H9 (cell line): ENCODE data around the gene CENPH. TPM values are rescaled to one million over a fixed set of nuclear protein-coding genes. Genes with fewer than 3 reads are reported as not detected.
A peak's percentile ranks its signal among the peaks of the same experiment; 100 is the strongest.
"Not testable (repeated sequence)": the region's sequence is repeated elsewhere in the genome, so short reads cannot be mapped to it uniquely, and the experiment has no call there.

Experiments used
- DNase-seq: peaks from one replicate; pipeline ENCODE4 v3.0.0-alpha.2; 2017
- H2AFZ ChIP-seq: one replicate; pipeline ENCODE4 v1.6.1; 2013; ENCODE audit warnings: mild to moderate bottlenecking, low read length, control low read depth, moderate library complexity
- H2AK5ac ChIP-seq: 2 replicates; pipeline ENCODE4 v1.6.1; 2013; ENCODE audit warnings: low read length, control low read depth, mixed read lengths; ENCODE audit not compliant: insufficient read length
- H2BK120ac ChIP-seq: one replicate; pipeline ENCODE4 v1.6.1; 2013; ENCODE audit warnings: low read depth, mild to moderate bottlenecking, low read length, control low read depth, inconsistent platforms; ENCODE audit not compliant: poor library complexity, severe bottlenecking
- H2BK12ac ChIP-seq: 2 replicates; pipeline ENCODE4 v1.6.1; 2013; ENCODE audit warnings: low read length, control low read depth, mixed read lengths, low read depth; ENCODE audit not compliant: insufficient read length
- H2BK15ac ChIP-seq: 2 replicates; pipeline ENCODE4 v1.6.1; 2013; ENCODE audit warnings: low read depth, low read length, control low read depth
- H2BK20ac ChIP-seq: one replicate; pipeline ENCODE4 v1.6.1; 2013; ENCODE audit warnings: low read depth, mild to moderate bottlenecking, low read length, control low read depth, inconsistent platforms; ENCODE audit not compliant: poor library complexity, severe bottlenecking
- H2BK5ac ChIP-seq: 2 replicates; pipeline ENCODE4 v1.6.1; 2013; ENCODE audit warnings: low read length, control low read depth, mixed read lengths; ENCODE audit not compliant: insufficient read length
- H3K14ac ChIP-seq: 2 replicates; pipeline ENCODE4 v1.6.1; 2013; ENCODE audit warnings: low read length, control low read depth; ENCODE audit not compliant: insufficient read depth
- H3K18ac ChIP-seq: 2 replicates; pipeline ENCODE4 v1.6.1; 2013; ENCODE audit warnings: low read depth, mild to moderate bottlenecking, mixed read lengths, low read length, control low read depth; ENCODE audit not compliant: insufficient read length
- H3K23ac ChIP-seq: 2 replicates; pipeline ENCODE4 v1.6.1; 2013; ENCODE audit warnings: low read length, control low read depth, mixed read lengths, low read depth; ENCODE audit not compliant: insufficient read length
- H3K23me2 ChIP-seq: 2 replicates; pipeline ENCODE4 v1.6.1; 2013; ENCODE audit warnings: low read depth, mild to moderate bottlenecking, mixed read lengths, low read length, control low read depth; ENCODE audit not compliant: insufficient read length, poor library complexity, severe bottlenecking
- H3K27ac ChIP-seq: 2 replicates; pipeline ENCODE4 v1.5.1; 2013; ENCODE audit warnings: low read length, control low read depth, mixed read lengths, low read depth; ENCODE audit not compliant: insufficient read length
- H3K27me3 ChIP-seq: 2 replicates; pipeline ENCODE4 v1.6.1; 2013; ENCODE audit warnings: low read length, control low read depth, inconsistent platforms; ENCODE audit not compliant: insufficient read depth
- H3K4ac ChIP-seq: 2 replicates; pipeline ENCODE4 v1.6.1; 2013; ENCODE audit warnings: low read depth, mild to moderate bottlenecking, control low read depth, inconsistent platforms, low read length, moderate library complexity
- H3K4me1 ChIP-seq: 2 replicates; pipeline ENCODE4 v1.6.1; 2013; ENCODE audit warnings: low read length, control low read depth, inconsistent platforms; ENCODE audit not compliant: insufficient read depth
- H3K4me2 ChIP-seq: 2 replicates; pipeline ENCODE4 v1.6.1; 2013; ENCODE audit warnings: low read length, control low read depth, mixed read lengths; ENCODE audit not compliant: insufficient read length, insufficient read depth
- H3K56ac ChIP-seq: 2 replicates; pipeline ENCODE4 v1.6.1; 2013; ENCODE audit warnings: low read depth, mild to moderate bottlenecking, mixed read lengths, low read length, control low read depth; ENCODE audit not compliant: insufficient read length
- H3K79me1 ChIP-seq: 2 replicates; pipeline ENCODE4 v1.6.1; 2013; ENCODE audit warnings: low read depth, mild to moderate bottlenecking, moderate library complexity, low read length, control low read depth, inconsistent platforms; ENCODE audit not compliant: insufficient read depth, poor library complexity, severe bottlenecking
- H3K79me2 ChIP-seq: 2 replicates; pipeline ENCODE4 v1.6.1; 2013; ENCODE audit warnings: low read length, control low read depth, inconsistent platforms; ENCODE audit not compliant: insufficient read depth
- H3K9ac ChIP-seq: 2 replicates; pipeline ENCODE4 v1.6.1; 2013; ENCODE audit warnings: low read length, control low read depth, mixed read lengths; ENCODE audit not compliant: insufficient read length; ENCODE audit errors: extremely low read depth
- H3K9me3 ChIP-seq: one replicate; pipeline ENCODE4 v1.6.1; 2013; ENCODE audit warnings: low read depth, low read length, inconsistent platforms; ENCODE audit not compliant: control insufficient read depth
- H3T11ph ChIP-seq: one replicate; pipeline ENCODE4 v1.6.1; 2013; ENCODE audit warnings: mild to moderate bottlenecking, low read length, control low read depth, inconsistent platforms
- H4K20me1 ChIP-seq: one replicate; pipeline ENCODE4 v1.6.1; 2013; ENCODE audit not compliant: control insufficient read depth, insufficient read length, insufficient read depth
- H4K5ac ChIP-seq: 2 replicates; pipeline ENCODE4 v1.6.1; 2013; ENCODE audit warnings: low read depth, mild to moderate bottlenecking, mixed read lengths, low read length, control low read depth; ENCODE audit not compliant: insufficient read length
- H4K8ac ChIP-seq: replicated peaks from 2 replicates; pipeline ENCODE4 v1.6.1; 2013; ENCODE audit warnings: low read length, control low read depth, mixed read lengths, low read depth; ENCODE audit not compliant: insufficient read length
- H4K91ac ChIP-seq: 2 replicates; pipeline ENCODE4 v1.6.1; 2013; ENCODE audit warnings: low read depth, mild to moderate bottlenecking, moderate library complexity, mixed read lengths, low read length, control low read depth; ENCODE audit not compliant: insufficient read length
- H3K27ac Mint-ChIP-seq, 3 experiments: 2 replicates in 2 of 3; 3 replicates in 1 of 3; pipeline ENCODE4 v1.8.0; 2020 to 2021; ENCODE audit warnings: mixed read lengths in 3 of 3, mild to moderate bottlenecking in 1 of 3, moderate library complexity in 1 of 3
- H3K27me3 Mint-ChIP-seq: 2 replicates; pipeline ENCODE4 v1.8.0; 2021; ENCODE audit warnings: low read depth, mild to moderate bottlenecking, moderate library complexity, mixed read lengths
- H3K36me3 Mint-ChIP-seq, 3 experiments: 2 replicates in 2 of 3; 3 replicates in 1 of 3; pipeline ENCODE4 v1.8.0; 2020 to 2021; ENCODE audit warnings: low read depth in 3 of 3, mixed read lengths in 3 of 3; ENCODE audit not compliant: insufficient read depth in 1 of 3
- H3K4me1 Mint-ChIP-seq, 2 experiments: 2 replicates each; pipeline ENCODE4 v1.8.0; 2020; ENCODE audit warnings: mixed read lengths in 2 of 2
- H3K4me3 Mint-ChIP-seq, 2 experiments: 2 replicates in 1 of 2; 3 replicates in 1 of 2; pipeline ENCODE4 v1.8.0; 2020 to 2021; ENCODE audit warnings: mild to moderate bottlenecking in 2 of 2, mixed read lengths in 2 of 2, moderate library complexity in 1 of 2
- H3K9me3 Mint-ChIP-seq, 2 experiments: 2 replicates in 1 of 2; 3 replicates in 1 of 2; pipeline ENCODE4 v1.8.0; 2020; ENCODE audit warnings: mild to moderate bottlenecking in 2 of 2, mixed read lengths in 2 of 2, moderate library complexity in 1 of 2
- CTCF ChIP-seq: fragments of 200-600 bp; sonication (generic); conservative IDR thresholded peaks from 3 replicates; pipeline ENCODE4 v1.8.0; 2021; ENCODE audit warnings: antibody characterized with exemption, mild to moderate bottlenecking
- WGBS: extraction: QIAGEN DNeasy Blood & Tissue Kit; methylation state at CpG from one replicate; pipeline ENCODE4 v1.1.7; 2013; ENCODE audit warnings: missing lambda C conversion rate, low lambda C conversion rate, mixed read lengths; ENCODE audit not compliant: insufficient read length; ENCODE audit errors: extremely low coverage; 5-methylcytosine and 5-hydroxymethylcytosine counted together
- total RNA-seq: library from RNA; stranded (reverse); gene quantifications from 2 replicates; pipeline ENCODE4 v1.2.1, GENCODE V29; 2021

The CENPH gene
- total RNA-seq, 1 experiment from 2014 or later, result 82.8 TPM

GRCh38 chr5:69234457-69235268 is 45.3 kb downstream of the CENPH start, which contains the start of gene CDK7:
Gene CDK7 (plus strand): TSS chr5:69234886. CDS start chr5:69234976, 90 bp downstream.
- Histone ChIP-seq H4K8ac (no peak within 1 kb of the TSS), H2AFZ (peak within 1 kb of the TSS; percentile 87), H3K9me3 (no peaks in the 10 kb centered on the region), H3K4me2 (peak within 1 kb of the TSS; percentile 87), H3K23ac (no peak within 1 kb of the TSS), H3K4me1 (no peaks in the 10 kb centered on the region), H3K14ac (peak within 1 kb of the TSS; percentile 25), H3K9ac (peak within 1 kb of the TSS; percentile 82), H3K27me3 (no peaks in the 10 kb centered on the region), H3K56ac (no peak within 1 kb of the TSS), H2BK20ac (no peak within 1 kb of the TSS), H3K4ac (no peak within 1 kb of the TSS), H4K5ac (no peak within 1 kb of the TSS), H2BK120ac (no peak within 1 kb of the TSS), H2BK15ac (no peak within 1 kb of the TSS), H3K79me2 (no peaks in the 10 kb centered on the region; the same call in 1 of the 2 replicates), H2BK5ac (no peak within 1 kb of the TSS), H4K91ac (no peak within 1 kb of the TSS), H4K20me1 (no peaks in the 10 kb centered on the region), H2BK12ac (no peak within 1 kb of the TSS), H2AK5ac (no peak within 1 kb of the TSS), H3K18ac (peak within 1 kb of the TSS; percentile 2), H3K79me1 (no peaks in the 10 kb centered on the region), H3K23me2 (no peaks in the 10 kb centered on the region), H3K27ac (no peak within 1 kb of the TSS), H3T11ph (no peak within 1 kb of the TSS)
- no peak for TF ChIP-seq CTCF
- WGBS, result no CpG with 5 or more reads among the region's 49 CpGs
- Mint-ChIP-seq H3K27me3 (no peaks in the 10 kb centered on the region; the same call in 1 of the 2 replicates), H3K4me1 (peaks cover 12 to 14% of the 10 kb centered on the region in 2 experiments), H3K36me3 (peaks cover 16 to 29% (median 28%) of the 10 kb centered on the region in 3 experiments; a peak in 6 of 7 replicates), H3K27ac (peak within 1 kb of the TSS; percentile 40 to 98 (median 92); a peak in 5 of 7 replicates), H3K9me3 (no peaks in the 10 kb centered on the region), H3K4me3 (peak within 1 kb of the TSS; percentile 97 to 99)
- peak; percentile 94 for DNase-seq

GRCh38 chr5:69236733-69237132 is 47.4 kb downstream of the CENPH start:
- not testable (repeated sequence) for H3K4me2 ChIP-seq, H4K20me1 ChIP-seq, H3K23ac ChIP-seq, H3T11ph ChIP-seq, H2BK15ac ChIP-seq, H3K9me3 Mint-ChIP-seq, H3K18ac ChIP-seq, H2BK5ac ChIP-seq, H4K91ac ChIP-seq, H2AK5ac ChIP-seq, H2BK120ac ChIP-seq, H3K14ac ChIP-seq, H3K79me1 ChIP-seq, H3K23me2 ChIP-seq, H3K27me3 ChIP-seq, H4K8ac ChIP-seq, H3K79me2 ChIP-seq, H3K9me3 ChIP-seq, H3K27me3 Mint-ChIP-seq, H3K4ac ChIP-seq, H2AFZ ChIP-seq, H2BK20ac ChIP-seq, DNase-seq, H2BK12ac ChIP-seq, H3K56ac ChIP-seq, H3K9ac ChIP-seq, H3K27ac ChIP-seq, H4K5ac ChIP-seq, H3K4me1 ChIP-seq
- peaks cover 12 to 14% of the 10 kb centered on the region in 2 experiments for H3K4me1 Mint-ChIP-seq
- H3K36me3 Mint-ChIP-seq, result peaks cover 29 to 41% (median 39%) of the 10 kb centered on the region in 3 experiments
- no CpG with 5 or more reads among the region's 9 CpGs for WGBS
- H3K27ac Mint-ChIP-seq, result peak overlapping the region; percentile 37 to 59 (median 45); a peak in 5 of 7 replicates
- peak overlapping the region; percentile 33 to 50; a peak in 3 of 5 replicates for H3K4me3 Mint-ChIP-seq
